Suprapubic skin (tissue), 4 donors: ENCODE measurements around the gene HMGN4. TPM values are rescaled to one million over a fixed set of nuclear protein-coding genes. Genes with fewer than 3 reads are reported as not detected.

Experiments used
- DNase-seq, 2 donors: peaks; one replicate each; pipeline ENCODE4 v3.0.0-alpha.2; 2019; ENCODE audit warnings: low spot score in 2 of 2
- H3K27ac ChIP-seq: fragments of 200-600 bp; sonication (generic); one replicate; pipeline ENCODE4 v1.5.1; 2019
- H3K27me3 ChIP-seq: fragments of 200-600 bp; sonication (generic); one replicate; pipeline ENCODE4 v1.5.1; 2019
- H3K36me3 ChIP-seq: fragments of 200-600 bp; sonication (generic); one replicate; pipeline ENCODE4 v1.5.1; 2019
- H3K4me1 ChIP-seq: fragments of 200-600 bp; sonication (generic); one replicate; pipeline ENCODE4 v1.5.1; 2019
- H3K4me3 ChIP-seq: fragments of 200-600 bp; sonication (generic); one replicate; pipeline ENCODE4 v1.5.1; 2019; ENCODE audit warnings: mild to moderate bottlenecking
- H3K9me3 ChIP-seq: fragments of 200-600 bp; sonication (generic); one replicate; pipeline ENCODE4 v1.5.1; 2019
- CTCF ChIP-seq, 2 donors: fragments of 200-600 bp in 1 of 2; fragments of 450-650 bp in 1 of 2; sonication (generic) in 1 of 2; IDR thresholded peaks; one replicate each; pipeline ENCODE4 v1.5.1; 2016 to 2019; ENCODE audit warnings: antibody characterized with exemption in 2 of 2, mild to moderate bottlenecking in 1 of 2, moderate library complexity in 1 of 2
- EP300 ChIP-seq: sonication (generic); formaldehyde crosslinking; IDR thresholded peaks from one replicate; pipeline ENCODE4 v1.6.1; 2017; ENCODE audit warnings: antibody characterized with exemption
- POLR2A ChIP-seq, 2 donors: fragments of 450-650 bp; IDR thresholded peaks; one replicate each; pipeline ENCODE4 v1.6.1; 2017; ENCODE audit warnings: antibody characterized with exemption in 2 of 2, mild to moderate bottlenecking in 2 of 2, moderate library complexity in 2 of 2
- POLR2AphosphoS5 ChIP-seq, 3 donors: sonication (generic); formaldehyde crosslinking; IDR thresholded peaks; one replicate each; pipeline ENCODE4 v1.6.1; 2017; ENCODE audit warnings: antibody characterized with exemption in 3 of 3
- WGBS: methylation state at CpG from one replicate; pipeline ENCODE4 v1.1.5; 2018; 5-methylcytosine and 5-hydroxymethylcytosine counted together
- total RNA-seq, 4 donors: library from RNA; depleted of rRNA; stranded (reverse); fragments of >200 nt; gene quantifications; one replicate each; pipeline ENCODE4 v1.1.0, GENCODE V29; 2016

HMGN4 gene
- total RNA-seq, 4 donors from 2014 or later = 25.2 to 48.5 (median 34.5) TPM

DNA sequence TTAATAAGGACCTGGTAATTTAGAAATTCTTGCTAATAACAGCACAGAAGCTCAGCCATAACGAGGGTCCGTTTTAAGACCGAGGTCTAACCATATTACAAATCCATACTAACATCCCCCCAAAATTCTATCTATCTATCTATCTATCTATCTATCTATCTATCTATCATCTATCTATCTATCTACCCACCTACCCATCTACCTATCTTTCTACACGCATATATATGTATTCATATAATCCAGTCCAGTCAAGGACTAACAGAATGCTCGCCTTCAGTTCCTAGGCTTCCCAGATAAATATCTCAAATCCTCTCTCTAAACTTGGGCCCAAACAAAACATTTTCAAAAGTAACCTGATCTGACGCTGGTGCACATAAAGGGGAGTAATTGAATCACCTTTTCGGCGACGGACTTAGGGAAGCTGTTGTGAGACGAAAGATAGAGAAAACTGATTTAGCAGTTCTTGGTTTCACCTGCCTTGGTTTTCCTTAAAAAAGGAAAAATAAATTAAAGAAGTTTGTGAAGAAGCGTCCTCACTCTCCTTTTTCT is 14.5 kb downstream of the HMGN4 start:
- Histone ChIP-seq H3K4me3 (peak overlapping the region; percentile 41), H3K27ac (no peak overlapping the region), H3K27me3 (no peaks in the 10 kb centered on the region), H3K36me3 (no peaks in the 10 kb centered on the region), H3K4me1 (peaks cover 32% of the 10 kb centered on the region), H3K9me3 (no peaks in the 10 kb centered on the region)
- TF ChIP-seq POLR2A (IDR thresholded peaks at IDR 0.05) = no peak
- TF ChIP-seq POLR2AphosphoS5 (IDR thresholded peaks at IDR 0.05) = no peak
- TF ChIP-seq EP300 = no peak
- TF ChIP-seq CTCF (IDR thresholded peaks at IDR 0.05) = no peak
- DNase-seq = no peak
- WGBS = 53% methylated on average over 11 of the region's 11 CpGs

GRCh38 chr6:26553264-26553634 is 15.1 kb downstream of the HMGN4 start:
- TF ChIP-seq CTCF (IDR thresholded peaks at IDR 0.05) = no peak
- TF ChIP-seq POLR2A (IDR thresholded peaks at IDR 0.05) = no peak
- TF ChIP-seq POLR2AphosphoS5 (IDR thresholded peaks at IDR 0.05) = no peak
- TF ChIP-seq EP300 = no peak
- H3K27me3 ChIP-seq = no peaks in the 10 kb centered on the region
- peaks cover 32% of the 10 kb centered on the region for H3K4me1 ChIP-seq
- peak overlapping the region; percentile 28 for H3K27ac ChIP-seq
- no peaks in the 10 kb centered on the region for H3K9me3 ChIP-seq
- peak overlapping the region; percentile 41 for H3K4me3 ChIP-seq
- under 1% methylated on average over 13 of the region's 13 CpGs for WGBS
- no peak for DNase-seq
- no peaks in the 10 kb centered on the region for H3K36me3 ChIP-seq

DNA sequence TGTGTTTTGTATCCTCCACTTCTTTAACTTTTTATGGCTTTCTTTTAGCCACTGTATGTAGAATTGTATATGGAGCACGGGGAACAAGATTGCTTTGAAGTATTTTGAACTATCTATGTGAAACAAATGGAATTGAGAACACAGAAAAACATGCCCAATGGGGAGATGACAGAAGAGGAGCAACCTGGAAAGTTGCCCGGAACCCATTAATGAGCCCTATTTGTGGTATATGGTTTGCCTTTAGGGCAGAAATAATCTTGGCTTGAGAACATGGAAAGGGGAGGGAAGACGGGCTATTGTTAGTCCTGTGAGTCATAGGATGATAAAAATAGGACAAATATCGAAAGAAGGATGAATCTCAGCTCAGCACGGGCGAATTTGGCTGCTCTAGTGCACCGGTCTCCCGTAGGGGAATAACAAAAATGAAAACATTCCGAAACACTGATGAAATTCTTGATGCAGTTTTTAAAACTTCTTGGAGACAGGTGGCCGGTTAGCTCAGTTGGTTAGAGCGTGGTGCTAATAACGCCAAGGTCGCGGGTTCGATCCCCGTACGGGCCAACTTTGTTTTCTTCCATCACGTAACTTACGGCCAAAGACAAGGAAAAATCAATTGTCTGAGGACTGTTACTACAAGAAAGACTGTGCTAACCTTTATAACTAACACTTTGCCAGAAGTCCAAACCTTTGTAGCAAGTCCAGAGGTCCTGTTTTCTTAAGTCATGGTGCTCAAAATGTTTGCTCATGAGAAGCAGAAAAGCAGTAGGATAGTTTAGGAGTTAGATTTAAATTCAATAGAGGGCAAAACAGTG is 15.7 kb downstream of the HMGN4 start:
- peak overlapping the region; percentile 41 for H3K4me3 ChIP-seq
- DNase-seq = peak in 1 of 2 donors; percentile 89
- 1% methylated on average over 19 of the region's 19 CpGs for WGBS
- H3K27ac ChIP-seq = peak overlapping the region; percentile 28
- peaks cover 32% of the 10 kb centered on the region for H3K4me1 ChIP-seq
- no peaks in the 10 kb centered on the region for H3K27me3 ChIP-seq
- TF ChIP-seq EP300 = no peak
- TF ChIP-seq POLR2AphosphoS5 (IDR thresholded peaks at IDR 0.05) = peak in 1 of 3 donors; percentile 64
- no peaks in the 10 kb centered on the region for H3K9me3 ChIP-seq
- H3K36me3 ChIP-seq = no peaks in the 10 kb centered on the region

- Histone ChIP-seq H3K36me3 (no peaks in the 10 kb centered on the region), H3K9me3 (no peaks in the 10 kb centered on the region), H3K4me1 (peaks cover 32% of the 10 kb centered on the region), H3K27ac (peak overlapping the region; percentile 21), H3K27me3 (no peaks in the 10 kb centered on the region), H3K4me3 (peak overlapping the region; percentile 41)
- DNase-seq = no peak
- 21% methylated on average over 1 of the region's 1 CpG for WGBS
- TF ChIP-seq POLR2AphosphoS5 (IDR thresholded peaks at IDR 0.05) = no peak
- no peak for TF ChIP-seq CTCF (IDR thresholded peaks at IDR 0.05)
- no peak for TF ChIP-seq POLR2A (IDR thresholded peaks at IDR 0.05)
- no peak for TF ChIP-seq EP300
Measured at GRCh38 chr6:26554447-26554696, 16.2 kb downstream of the HMGN4 start.

GRCh38 chr6:26554697-26555504 is 16.7 kb downstream of the HMGN4 start:
- H3K36me3 ChIP-seq = no peaks in the 10 kb centered on the region
- peak overlapping the region; percentile 21 for H3K27ac ChIP-seq
- peak overlapping the region; percentile 41 for H3K4me3 ChIP-seq
- H3K9me3 ChIP-seq = no peaks in the 10 kb centered on the region
- no peaks in the 10 kb centered on the region for H3K27me3 ChIP-seq
- WGBS = 15% methylated on average over 27 of the region's 27 CpGs
- peaks cover 32% of the 10 kb centered on the region for H3K4me1 ChIP-seq
- DNase-seq = no peak
- TF ChIP-seq EP300 (no peak), CTCF (IDR thresholded peaks at IDR 0.05) (no peak), POLR2A (IDR thresholded peaks at IDR 0.05) (no peak), POLR2AphosphoS5 (IDR thresholded peaks at IDR 0.05) (no peak)
